Right lobe of liver (tissue), 4 donors: ENCODE results near the gene OR2H2.

Source experiments
- POLR2A ChIP-seq: fragments of 450-650 bp; IDR thresholded peaks from one replicate; pipeline ENCODE4 v1.6.1; 2017; ENCODE audit warnings: antibody characterized with exemption, mild to moderate bottlenecking
- TF ChIP-seq, protein P1 (sequence below), 4 donors: fragments of 200-600 bp in 3 of 4; fragments of 450-650 bp in 1 of 4; IDR thresholded peaks; one replicate each; pipeline versions ENCODE4 v1.5.1 to v1.8.0; 2016 to 2022; ENCODE audit warnings: antibody characterized with exemption in 4 of 4, mild to moderate bottlenecking in 2 of 4
- donor health status: DM: no; HTN: no; CAD: no.
- donor health status: DM: no; HTN: no; CAD: no.
- donor health status: DM: no; HTN: yes; CAD: no.

GRCh38 chr6:29567991-29568390 is 16.9 kb upstream of the OR2H2 start:
- TF ChIP-seq, protein P1, sequence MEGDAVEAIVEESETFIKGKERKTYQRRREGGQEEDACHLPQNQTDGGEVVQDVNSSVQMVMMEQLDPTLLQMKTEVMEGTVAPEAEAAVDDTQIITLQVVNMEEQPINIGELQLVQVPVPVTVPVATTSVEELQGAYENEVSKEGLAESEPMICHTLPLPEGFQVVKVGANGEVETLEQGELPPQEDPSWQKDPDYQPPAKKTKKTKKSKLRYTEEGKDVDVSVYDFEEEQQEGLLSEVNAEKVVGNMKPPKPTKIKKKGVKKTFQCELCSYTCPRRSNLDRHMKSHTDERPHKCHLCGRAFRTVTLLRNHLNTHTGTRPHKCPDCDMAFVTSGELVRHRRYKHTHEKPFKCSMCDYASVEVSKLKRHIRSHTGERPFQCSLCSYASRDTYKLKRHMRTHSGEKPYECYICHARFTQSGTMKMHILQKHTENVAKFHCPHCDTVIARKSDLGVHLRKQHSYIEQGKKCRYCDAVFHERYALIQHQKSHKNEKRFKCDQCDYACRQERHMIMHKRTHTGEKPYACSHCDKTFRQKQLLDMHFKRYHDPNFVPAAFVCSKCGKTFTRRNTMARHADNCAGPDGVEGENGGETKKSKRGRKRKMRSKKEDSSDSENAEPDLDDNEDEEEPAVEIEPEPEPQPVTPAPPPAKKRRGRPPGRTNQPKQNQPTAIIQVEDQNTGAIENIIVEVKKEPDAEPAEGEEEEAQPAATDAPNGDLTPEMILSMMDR (IDR thresholded peaks at IDR 0.05) = no peak
- TF ChIP-seq POLR2A = no peak
